ENCODE data around the gene CALB2.

The CALB2 gene

DNA sequence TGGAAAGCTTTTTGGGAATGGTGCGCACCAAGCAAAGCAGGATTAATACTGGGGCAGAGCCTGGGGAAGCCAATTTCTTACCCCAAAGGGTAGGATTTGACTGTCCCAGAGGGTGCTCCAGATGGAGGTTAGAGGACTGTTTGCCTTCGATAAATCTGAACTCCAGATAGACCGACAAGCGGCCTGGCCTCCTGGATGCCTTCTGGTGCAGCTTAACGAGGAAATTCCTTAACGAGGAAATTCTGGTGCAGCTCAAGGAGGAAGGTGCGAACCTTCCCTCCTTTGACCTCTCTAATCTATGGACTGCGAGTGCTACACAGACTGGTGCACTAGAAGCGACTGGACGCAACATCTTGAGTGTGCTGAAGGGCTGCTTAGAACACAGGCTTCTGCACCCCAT is 6.5 kb downstream of the CALB2 start:
- no peak overlapping the region for H3K4me3 ChIP-seq (ENCODE audit: low read depth, low read length)
- no peak for DNase-seq (ENCODE audit: low read depth, low spot score)
- TF ChIP-seq, protein P1, sequence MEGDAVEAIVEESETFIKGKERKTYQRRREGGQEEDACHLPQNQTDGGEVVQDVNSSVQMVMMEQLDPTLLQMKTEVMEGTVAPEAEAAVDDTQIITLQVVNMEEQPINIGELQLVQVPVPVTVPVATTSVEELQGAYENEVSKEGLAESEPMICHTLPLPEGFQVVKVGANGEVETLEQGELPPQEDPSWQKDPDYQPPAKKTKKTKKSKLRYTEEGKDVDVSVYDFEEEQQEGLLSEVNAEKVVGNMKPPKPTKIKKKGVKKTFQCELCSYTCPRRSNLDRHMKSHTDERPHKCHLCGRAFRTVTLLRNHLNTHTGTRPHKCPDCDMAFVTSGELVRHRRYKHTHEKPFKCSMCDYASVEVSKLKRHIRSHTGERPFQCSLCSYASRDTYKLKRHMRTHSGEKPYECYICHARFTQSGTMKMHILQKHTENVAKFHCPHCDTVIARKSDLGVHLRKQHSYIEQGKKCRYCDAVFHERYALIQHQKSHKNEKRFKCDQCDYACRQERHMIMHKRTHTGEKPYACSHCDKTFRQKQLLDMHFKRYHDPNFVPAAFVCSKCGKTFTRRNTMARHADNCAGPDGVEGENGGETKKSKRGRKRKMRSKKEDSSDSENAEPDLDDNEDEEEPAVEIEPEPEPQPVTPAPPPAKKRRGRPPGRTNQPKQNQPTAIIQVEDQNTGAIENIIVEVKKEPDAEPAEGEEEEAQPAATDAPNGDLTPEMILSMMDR (IDR thresholded peaks at IDR 0.05; ENCODE audit: insufficient read depth, low read length, missing control alignments): no peak
- ChIA-PET POLR2A (interaction anchor here (0.6 kb wide), 1 partner anchor 32 kb away, joined by 3 read pairs; no protein-coding TSS in a partner anchor), CTCF (interaction anchor here (0.7 kb wide), 1 partner anchor 43 kb away, joined by 3 read pairs; no protein-coding TSS in a partner anchor)

DNA sequence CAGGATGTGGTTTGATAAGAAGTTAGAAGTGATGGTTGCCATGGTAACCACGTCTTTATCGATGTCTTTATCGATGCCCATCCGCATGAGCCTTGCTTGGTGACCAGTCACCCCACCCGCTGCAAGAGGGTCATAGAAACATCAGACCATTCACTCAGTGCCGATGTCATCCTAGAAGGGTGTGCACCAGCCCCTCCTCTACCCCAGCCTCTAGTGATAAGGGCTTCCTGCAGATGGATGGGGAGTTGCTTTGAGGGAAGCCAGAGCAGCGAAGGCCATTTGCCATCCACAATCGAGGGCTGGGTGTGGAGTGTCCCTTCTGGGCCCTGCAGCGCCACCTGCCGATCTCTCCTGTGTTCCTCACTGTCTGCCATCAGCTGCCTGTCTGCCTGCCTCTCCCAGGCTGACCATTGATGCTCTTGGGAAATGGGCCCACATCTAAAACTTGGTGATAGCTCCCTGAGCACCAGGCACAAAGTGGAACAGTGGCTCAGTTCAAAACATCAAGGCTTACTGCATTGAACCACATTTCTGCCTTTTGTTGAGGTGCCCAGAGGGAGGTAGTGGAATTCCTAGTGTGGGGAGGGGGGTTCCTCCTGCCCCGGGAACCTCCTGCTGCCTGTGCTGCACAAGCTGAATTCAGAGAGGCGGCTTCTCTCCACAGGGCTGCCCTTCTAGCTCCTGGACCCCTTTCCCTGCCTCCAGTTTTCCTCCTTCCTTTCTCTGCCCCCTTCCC is 8.9 kb downstream of the CALB2 start:
- no peak for DNase-seq (ENCODE audit: low read depth, low spot score)
- POLR2A ChIA-PET: no interaction called here
- CTCF ChIA-PET: interaction anchor here (0.7 to 1.0 kb wide), 2 partner anchors 8 to 10 kb away, joined by 3 read pairs; partner anchors contain the start of gene CALB2
- H3K4me3 ChIP-seq (ENCODE audit: low read depth, low read length): no peak overlapping the region
- TF ChIP-seq, protein P1 (IDR thresholded peaks at IDR 0.05; ENCODE audit: insufficient read depth, low read length, missing control alignments): peak; percentile 65

DNA sequence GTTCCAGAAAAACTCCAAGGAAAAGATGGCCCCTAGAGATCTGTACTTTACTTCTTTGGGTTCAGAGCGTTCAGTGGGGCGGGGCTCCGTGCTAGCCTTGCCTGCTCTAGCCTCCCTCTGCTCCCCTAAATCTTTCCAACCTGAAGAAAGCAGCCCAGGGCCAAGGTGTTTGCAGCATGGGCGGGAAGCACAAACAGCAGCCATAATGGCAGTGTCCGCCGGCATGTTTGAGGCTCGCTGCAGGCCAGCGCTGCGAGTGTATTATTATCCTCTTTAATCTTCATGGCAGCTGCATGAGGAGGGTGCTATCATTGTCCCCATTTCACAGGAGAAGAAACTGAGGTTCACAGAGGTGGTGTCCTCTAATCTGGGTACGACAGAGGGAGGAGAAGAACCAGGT is 10.4 kb downstream of the CALB2 start:
- TF ChIP-seq, protein P1 (IDR thresholded peaks at IDR 0.05; ENCODE audit: insufficient read depth, low read length, missing control alignments): no peak
- DNase-seq (ENCODE audit: low read depth, low spot score): no peak
- POLR2A ChIA-PET: no interaction called here
- CTCF ChIA-PET: no interaction called here
- H3K4me3 ChIP-seq (ENCODE audit: low read depth, low read length): no peak overlapping the region

DNA sequence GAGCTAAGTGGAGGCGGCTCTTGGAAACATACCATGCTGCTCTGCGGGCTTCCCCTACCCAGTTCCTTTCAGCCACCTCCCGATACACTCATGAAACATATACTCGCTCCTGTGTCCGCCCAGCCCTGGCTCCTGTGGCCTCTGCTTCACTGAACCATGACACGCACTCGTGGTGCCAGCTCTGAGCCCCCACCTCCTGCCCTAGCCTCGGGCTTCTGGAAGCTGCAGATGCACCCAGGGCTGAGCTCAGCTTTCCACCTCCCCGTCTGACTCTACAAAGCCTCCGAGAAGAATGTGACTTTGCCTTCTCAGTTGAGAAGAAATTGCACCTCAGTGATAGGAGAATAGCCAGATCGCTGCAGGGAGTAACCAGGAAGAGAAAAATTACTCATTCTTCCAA is 11.0 kb downstream of the CALB2 start:
- TF ChIP-seq, protein P1 (IDR thresholded peaks at IDR 0.05; ENCODE audit: insufficient read depth, low read length, missing control alignments): no peak
- POLR2A ChIA-PET: no interaction called here
- H3K4me3 ChIP-seq (ENCODE audit: low read depth, low read length): no peak overlapping the region
- CTCF ChIA-PET: interaction anchor here (0.7 to 5.0 kb wide), 2 partner anchors 10 to 43 kb away, joined by 3 to 28 read pairs; partner anchors contain the start of gene CALB2
- DNase-seq (ENCODE audit: low read depth, low spot score): no peak

DNA sequence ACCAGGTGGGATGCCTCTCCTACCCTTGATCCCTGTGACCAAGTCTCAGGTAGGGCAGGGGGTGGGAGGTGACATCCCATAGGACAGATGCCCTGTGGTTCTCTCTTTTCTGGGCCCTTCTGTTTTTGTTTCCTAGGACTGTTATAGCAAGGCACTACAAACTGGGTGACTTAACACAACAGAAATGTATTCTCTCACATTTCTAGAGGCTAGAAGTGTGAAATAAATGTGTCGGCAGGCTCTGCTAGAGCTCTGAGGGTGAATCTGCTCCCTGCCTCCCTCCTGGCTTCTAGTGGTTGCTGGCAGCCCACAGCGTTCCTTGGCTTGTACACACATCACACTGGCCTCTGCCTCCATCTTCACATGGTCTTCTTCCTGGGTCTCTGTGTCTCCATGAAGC is 12.7 kb downstream of the CALB2 start:
- H3K4me3 ChIP-seq (ENCODE audit: low read depth, low read length): no peak overlapping the region
- DNase-seq (ENCODE audit: low read depth, low spot score): no peak
- POLR2A ChIA-PET: no interaction called here
- CTCF ChIA-PET: interaction anchor here (5.0 kb wide), 1 partner anchor 12 kb away, joined by 28 read pairs; the partner anchor contains the start of gene CALB2
- TF ChIP-seq, protein P1 (IDR thresholded peaks at IDR 0.05; ENCODE audit: insufficient read depth, low read length, missing control alignments): no peak

DNA sequence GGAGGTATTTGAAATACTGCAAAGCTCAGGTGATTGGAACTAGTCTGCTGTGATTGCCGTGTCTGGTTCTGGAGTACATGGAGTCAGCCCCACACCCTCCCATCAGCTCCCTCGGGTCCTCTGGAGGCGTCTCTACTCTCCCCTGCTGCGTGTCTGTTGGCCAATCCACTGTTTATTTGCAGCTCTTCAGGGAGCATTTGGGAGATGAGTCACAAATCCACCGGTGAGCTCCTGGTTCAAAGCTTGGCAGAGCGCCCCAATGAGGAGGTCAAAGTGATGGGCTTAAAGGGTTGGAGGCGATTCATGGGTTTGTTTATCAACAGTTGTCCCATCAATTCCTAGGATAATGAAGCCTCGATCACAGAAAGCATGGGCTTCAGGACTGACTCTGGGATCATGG is 14.6 kb downstream of the CALB2 start:
- DNase-seq (ENCODE audit: low read depth, low spot score): peak; percentile 5
- H3K4me3 ChIP-seq (ENCODE audit: low read depth, low read length): no peak overlapping the region
- ChIA-PET POLR2A (no interaction called here), CTCF (interaction anchor here (5.0 kb wide), 1 partner anchor 14 kb away, joined by 28 read pairs; the partner anchor contains the start of gene CALB2)
- TF ChIP-seq, protein P1 (IDR thresholded peaks at IDR 0.05; ENCODE audit: insufficient read depth, low read length, missing control alignments): no peak
